Mesendoderm (in vitro differentiated cells): ENCODE results near the gene YBX2.

Experiments
- DNase-seq: peaks from one replicate; pipeline ENCODE4 v3.0.0; 2013
- H2AK5ac ChIP-seq: 2 replicates; pipeline ENCODE4 v1.6.1; 2013; ENCODE audit warnings: low read length, inconsistent platforms
- H2BK120ac ChIP-seq: 2 replicates; pipeline ENCODE4 v1.6.1; 2013; ENCODE audit warnings: low read depth, mild to moderate bottlenecking, low read length, moderate library complexity, mixed read lengths
- H2BK15ac ChIP-seq: replicated peaks from 2 replicates; pipeline ENCODE4 v1.6.1; 2013; ENCODE audit warnings: low read depth, mild to moderate bottlenecking, moderate library complexity
- H2BK5ac ChIP-seq: 2 replicates; pipeline ENCODE4 v1.6.1; 2013; ENCODE audit warnings: low read length, inconsistent platforms
- H3K18ac ChIP-seq: 2 replicates; pipeline ENCODE4 v1.6.1; 2013; ENCODE audit warnings: mild to moderate bottlenecking, low read length, mixed read lengths
- H3K23ac ChIP-seq: one replicate; pipeline ENCODE4 v1.6.1; 2013; ENCODE audit warnings: low read length
- H3K27ac ChIP-seq: 2 replicates; pipeline ENCODE4 v1.5.1; 2013; ENCODE audit warnings: low read depth, mild to moderate bottlenecking, inconsistent platforms, low read length, moderate library complexity
- H3K27me3 ChIP-seq: 2 replicates; pipeline ENCODE4 v1.6.1; 2013; ENCODE audit warnings: low read length, control low read depth, mild to moderate bottlenecking, inconsistent platforms; ENCODE audit not compliant: insufficient read depth, poor library complexity
- H3K36me3 ChIP-seq: 2 replicates; pipeline ENCODE4 v1.6.1; 2013; ENCODE audit warnings: low read length, inconsistent platforms; ENCODE audit not compliant: control insufficient read depth, insufficient read depth
- H3K4ac ChIP-seq: one replicate; pipeline ENCODE4 v1.6.1; 2013; ENCODE audit warnings: low read depth, mild to moderate bottlenecking, low read length, moderate library complexity
- H3K4me1 ChIP-seq: 2 replicates; pipeline ENCODE4 v1.6.1; 2013; ENCODE audit warnings: low read depth, low read length, inconsistent platforms; ENCODE audit not compliant: control insufficient read depth
- H3K4me2 ChIP-seq: 2 replicates; pipeline ENCODE4 v1.6.1; 2013; ENCODE audit warnings: low read length
- H3K4me3 ChIP-seq: 2 replicates; pipeline ENCODE4 v1.5.1; 2013; ENCODE audit warnings: mild to moderate bottlenecking, low read length
- H3K56ac ChIP-seq: one replicate; pipeline ENCODE4 v1.6.1; 2013; ENCODE audit warnings: low read length
- H3K79me1 ChIP-seq: 2 replicates; pipeline ENCODE4 v1.6.1; 2013; ENCODE audit warnings: low read length, inconsistent platforms
- H3K79me2 ChIP-seq: 2 replicates; pipeline ENCODE4 v1.6.1; 2013; ENCODE audit warnings: mild to moderate bottlenecking, low read length; ENCODE audit not compliant: control insufficient read depth, insufficient read depth
- H3K9ac ChIP-seq: 2 replicates; pipeline ENCODE4 v1.6.1; 2013; ENCODE audit warnings: low read length, inconsistent platforms
- H4K5ac ChIP-seq: one replicate; pipeline ENCODE4 v1.6.1; 2013; ENCODE audit warnings: low read length
- H4K8ac ChIP-seq: one replicate; pipeline ENCODE4 v1.6.1; 2013; ENCODE audit warnings: low read depth, mild to moderate bottlenecking, control low read depth, low read length, moderate library complexity
- WGBS: extraction: QIAGEN DNeasy Blood & Tissue Kit; methylation state at CpG from one replicate; pipeline ENCODE4 v1.1.7; 2013; ENCODE audit warnings: low lambda C conversion rate, missing lambda C conversion rate; ENCODE audit not compliant: insufficient coverage; ENCODE audit errors: extremely low coverage; 5-methylcytosine and 5-hydroxymethylcytosine counted together

Gene YBX2

GRCh38 chr17:7261379-7262191, 32.9 kb downstream of the YBX2 start:
- peaks cover 9% of the 10 kb centered on the region for H3K79me1 ChIP-seq
- peak overlapping the region; percentile 66 for H3K23ac ChIP-seq
- H4K8ac ChIP-seq = no peak overlapping the region
- peak overlapping the region; percentile 45 for H2BK5ac ChIP-seq
- peak overlapping the region; percentile 92 for H2AK5ac ChIP-seq
- H3K27ac ChIP-seq = no peak overlapping the region
- no peaks in the 10 kb centered on the region for H3K27me3 ChIP-seq
- WGBS = no CpG with 5 or more reads among the region's 71 CpGs
- H3K4me2 ChIP-seq = peak overlapping the region; percentile 38
- H3K18ac ChIP-seq = peak overlapping the region; percentile 54
- H3K4me3 ChIP-seq = peak overlapping the region; percentile 85
- peak; percentile 39 for DNase-seq
- H3K56ac ChIP-seq = peak overlapping the region; percentile 99
- H2BK15ac ChIP-seq = no peak overlapping the region
- no peak overlapping the region for H2BK120ac ChIP-seq
- H3K4ac ChIP-seq = peak overlapping the region; percentile 87
- H3K4me1 ChIP-seq = peaks cover 5% of the 10 kb centered on the region
- H3K36me3 ChIP-seq = peaks cover 2% of the 10 kb centered on the region
- H3K79me2 ChIP-seq = peaks cover 25% of the 10 kb centered on the region
- H3K9ac ChIP-seq = peak overlapping the region; percentile 96
- H4K5ac ChIP-seq = no peak overlapping the region

GRCh38 chr17:7260651-7261378, 33.6 kb downstream of the YBX2 start:
- H2AK5ac ChIP-seq = no peak overlapping the region
- peak overlapping the region; percentile 99 for H3K56ac ChIP-seq
- H3K79me2 ChIP-seq = peaks cover 25% of the 10 kb centered on the region
- H3K79me1 ChIP-seq = peaks cover 9% of the 10 kb centered on the region
- peak overlapping the region; percentile 39 for H3K4me3 ChIP-seq
- H3K4ac ChIP-seq = peak overlapping the region; percentile 87
- H2BK5ac ChIP-seq = no peak overlapping the region
- H2BK120ac ChIP-seq = no peak overlapping the region
- no peak overlapping the region for H4K8ac ChIP-seq
- no CpG with 5 or more reads among the region's 54 CpGs for WGBS
- peak overlapping the region; percentile 68 for H3K23ac ChIP-seq
- peaks cover 2% of the 10 kb centered on the region for H3K36me3 ChIP-seq
- H3K27me3 ChIP-seq = no peaks in the 10 kb centered on the region
- peak overlapping the region; percentile 54 for H3K18ac ChIP-seq
- peak overlapping the region; percentile 33 for H3K4me2 ChIP-seq
- H3K4me1 ChIP-seq = peaks cover 5% of the 10 kb centered on the region
- H3K27ac ChIP-seq = no peak overlapping the region
- H3K9ac ChIP-seq = peak overlapping the region; percentile 96
- DNase-seq = peak; percentile 80
- H4K5ac ChIP-seq = no peak overlapping the region
- no peak overlapping the region for H2BK15ac ChIP-seq

GRCh38 chr17:7260151-7260550, 34.3 kb downstream of the YBX2 start:
- H4K5ac ChIP-seq = no peak overlapping the region
- peaks cover 9% of the 10 kb centered on the region for H3K79me1 ChIP-seq
- H2BK5ac ChIP-seq = no peak overlapping the region
- H2BK120ac ChIP-seq = no peak overlapping the region
- no peak overlapping the region for H3K4ac ChIP-seq
- H3K4me3 ChIP-seq = no peak overlapping the region
- H2BK15ac ChIP-seq = no peak overlapping the region
- peak overlapping the region; percentile 68 for H3K23ac ChIP-seq
- no peak overlapping the region for H3K18ac ChIP-seq
- no peak for DNase-seq
- no peaks in the 10 kb centered on the region for H3K27me3 ChIP-seq
- H4K8ac ChIP-seq = no peak overlapping the region
- WGBS = no CpG with 5 or more reads among the region's 4 CpGs
- peaks cover 5% of the 10 kb centered on the region for H3K4me1 ChIP-seq
- H2AK5ac ChIP-seq = peak overlapping the region; percentile 24
- H3K79me2 ChIP-seq = peaks cover 25% of the 10 kb centered on the region
- peak overlapping the region; percentile 99 for H3K56ac ChIP-seq
- H3K36me3 ChIP-seq = peaks cover 2% of the 10 kb centered on the region
- no peak overlapping the region for H3K27ac ChIP-seq
- H3K9ac ChIP-seq = peak overlapping the region; percentile 96
- H3K4me2 ChIP-seq = peak overlapping the region; percentile 33

GRCh38 chr17:7259555-7259889, 34.9 kb downstream of the YBX2 start:
- Histone ChIP-seq H3K4me2 (no peak overlapping the region), H3K36me3 (peaks cover 4% of the 10 kb centered on the region), H3K56ac (no peak overlapping the region), H3K27me3 (no peaks in the 10 kb centered on the region), H3K4me1 (peaks cover 5% of the 10 kb centered on the region), H3K9ac (no peak overlapping the region), H2BK15ac (no peak overlapping the region), H3K23ac (no peak overlapping the region), H2BK5ac (no peak overlapping the region), H4K8ac (no peak overlapping the region), H2BK120ac (no peak overlapping the region), H3K18ac (no peak overlapping the region), H3K79me2 (peaks cover 25% of the 10 kb centered on the region), H3K4me3 (no peak overlapping the region), H2AK5ac (no peak overlapping the region), H3K79me1 (peaks cover 11% of the 10 kb centered on the region), H3K27ac (no peak overlapping the region), H4K5ac (no peak overlapping the region), H3K4ac (no peak overlapping the region)
- WGBS = no CpG with 5 or more reads among the region's 6 CpGs
- DNase-seq = no peak

- H3K9ac ChIP-seq = no peak overlapping the region
- H2AK5ac ChIP-seq = no peak overlapping the region
- no peak overlapping the region for H3K4ac ChIP-seq
- H3K18ac ChIP-seq = no peak overlapping the region
- H3K4me2 ChIP-seq = no peak overlapping the region
- H3K27ac ChIP-seq = no peak overlapping the region
- H3K4me3 ChIP-seq = no peak overlapping the region
- H4K8ac ChIP-seq = no peak overlapping the region
- WGBS = no CpG with 5 or more reads among the region's 7 CpGs
- no peak for DNase-seq
- H2BK120ac ChIP-seq = no peak overlapping the region
- H4K5ac ChIP-seq = no peak overlapping the region
- H2BK5ac ChIP-seq = no peak overlapping the region
- peaks cover 5% of the 10 kb centered on the region for H3K4me1 ChIP-seq
- H3K79me1 ChIP-seq = peaks cover 11% of the 10 kb centered on the region
- H3K27me3 ChIP-seq = no peaks in the 10 kb centered on the region
- H3K79me2 ChIP-seq = peaks cover 25% of the 10 kb centered on the region
- peaks cover 4% of the 10 kb centered on the region for H3K36me3 ChIP-seq
- no peak overlapping the region for H3K56ac ChIP-seq
- H2BK15ac ChIP-seq = no peak overlapping the region
- H3K23ac ChIP-seq = no peak overlapping the region
These were observed 35.5 kb downstream of the YBX2 start for GRCh38 chr17:7258731-7259554.
